Measurements from ENCODE around the gene DHX30.

The DHX30 gene

GRCh38 chr3:47852604-47853602 is 50.0 kb downstream of the DHX30 start:
- no peak for DNase-seq

- no peak for DNase-seq
Observed at GRCh38 chr3:47854267-47854666, 51.3 kb downstream of the DHX30 start.

GRCh38 chr3:47854720-47855455 is 52.0 kb downstream of the DHX30 start:
- no peak for DNase-seq

- DNase-seq = no peak
Observed at GRCh38 chr3:47855461-47856383, 52.8 kb downstream of the DHX30 start.

GRCh38 chr3:47856669-47857068 is 53.7 kb downstream of the DHX30 start:
- no peak for DNase-seq

- DNase-seq = no peak
Observed at GRCh38 chr3:47857151-47857550, 54.2 kb downstream of the DHX30 start.

GRCh38 chr3:47859956-47860605 is 57.1 kb downstream of the DHX30 start:
- DNase-seq = no peak

GRCh38 chr3:47863391-47864128 is 60.6 kb downstream of the DHX30 start:
- DNase-seq = no peak

GRCh38 chr3:47865192-47865591 is 62.3 kb downstream of the DHX30 start:
- DNase-seq = no peak

GRCh38 chr3:47867451-47868044 is 64.6 kb downstream of the DHX30 start:
- no peak for DNase-seq

GRCh38 chr3:47868306-47868705 is 65.4 kb downstream of the DHX30 start:
- DNase-seq = no peak

- DNase-seq = no peak
Observed at GRCh38 chr3:47870156-47870555, 67.2 kb downstream of the DHX30 start.

GRCh38 chr3:47870702-47871260 is 67.8 kb downstream of the DHX30 start:
- DNase-seq = no peak

GRCh38 chr3:47871389-47871788 is 68.5 kb downstream of the DHX30 start:
- no peak for DNase-seq

- DNase-seq = no peak
Observed at GRCh38 chr3:47872916-47873315, 70.0 kb downstream of the DHX30 start.

- no peak for DNase-seq
Observed at GRCh38 chr3:47874438-47874837, 71.5 kb downstream of the DHX30 start.

- no peak for DNase-seq
Observed at GRCh38 chr3:47874913-47875312, 72.0 kb downstream of the DHX30 start.

- DNase-seq = no peak
Observed at GRCh38 chr3:47877290-47877689, 74.4 kb downstream of the DHX30 start.

- DNase-seq = no peak
Observed at GRCh38 chr3:47877719-47878118, 74.8 kb downstream of the DHX30 start.

- no peak for DNase-seq
Observed at GRCh38 chr3:47882338-47882737, 79.4 kb downstream of the DHX30 start.

GRCh38 chr3:47884603-47885002 is 81.7 kb downstream of the DHX30 start:
- no peak for DNase-seq
